Ovary (tissue), 3 donors: ENCODE data around the gene TRIM44.

Source experiments
- POLR2A ChIP-seq: fragments of 450-650 bp; IDR thresholded peaks from one replicate; pipeline ENCODE4 v1.6.1; 2017; ENCODE audit warnings: antibody characterized with exemption, mild to moderate bottlenecking, moderate library complexity
- TF ChIP-seq, protein P1 (sequence below), 3 donors: fragments of 450-650 bp in 2 of 3; fragments of 200-600 bp in 1 of 3; IDR thresholded peaks; one replicate each; pipeline versions ENCODE4 v1.5.1 to v1.8.0; 2016 to 2022; ENCODE audit warnings: antibody characterized with exemption in 3 of 3, mild to moderate bottlenecking in 1 of 3
- donor health status: DM: no; HTN: no; CAD: no.

DNA sequence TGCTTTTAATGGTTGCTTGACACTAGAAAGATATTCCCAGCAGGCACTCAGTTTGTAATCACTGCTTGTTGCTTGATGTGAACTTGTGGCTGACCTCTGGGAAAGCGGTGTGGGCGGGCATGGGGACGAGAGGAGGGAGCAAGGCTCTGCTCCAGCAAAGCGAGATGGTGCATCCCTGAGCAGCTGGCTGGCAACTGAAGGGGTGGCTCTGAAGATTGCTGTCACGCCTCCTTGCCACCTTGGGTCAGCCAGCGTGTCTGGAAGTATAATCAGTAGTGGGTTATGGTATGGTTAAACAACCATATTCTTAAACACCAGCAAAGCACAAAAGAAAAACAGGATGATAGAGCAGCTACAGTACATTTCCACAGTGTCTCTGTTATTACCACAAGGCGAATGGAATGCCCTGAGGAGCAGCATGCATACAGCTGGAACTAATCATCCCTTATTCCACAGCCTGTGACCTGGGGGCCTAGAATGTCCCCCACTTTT is 124.5 kb downstream of the TRIM44 start:
- TF ChIP-seq, protein P1, sequence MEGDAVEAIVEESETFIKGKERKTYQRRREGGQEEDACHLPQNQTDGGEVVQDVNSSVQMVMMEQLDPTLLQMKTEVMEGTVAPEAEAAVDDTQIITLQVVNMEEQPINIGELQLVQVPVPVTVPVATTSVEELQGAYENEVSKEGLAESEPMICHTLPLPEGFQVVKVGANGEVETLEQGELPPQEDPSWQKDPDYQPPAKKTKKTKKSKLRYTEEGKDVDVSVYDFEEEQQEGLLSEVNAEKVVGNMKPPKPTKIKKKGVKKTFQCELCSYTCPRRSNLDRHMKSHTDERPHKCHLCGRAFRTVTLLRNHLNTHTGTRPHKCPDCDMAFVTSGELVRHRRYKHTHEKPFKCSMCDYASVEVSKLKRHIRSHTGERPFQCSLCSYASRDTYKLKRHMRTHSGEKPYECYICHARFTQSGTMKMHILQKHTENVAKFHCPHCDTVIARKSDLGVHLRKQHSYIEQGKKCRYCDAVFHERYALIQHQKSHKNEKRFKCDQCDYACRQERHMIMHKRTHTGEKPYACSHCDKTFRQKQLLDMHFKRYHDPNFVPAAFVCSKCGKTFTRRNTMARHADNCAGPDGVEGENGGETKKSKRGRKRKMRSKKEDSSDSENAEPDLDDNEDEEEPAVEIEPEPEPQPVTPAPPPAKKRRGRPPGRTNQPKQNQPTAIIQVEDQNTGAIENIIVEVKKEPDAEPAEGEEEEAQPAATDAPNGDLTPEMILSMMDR (IDR thresholded peaks at IDR 0.05) = no peak
- no peak for TF ChIP-seq POLR2A
